T-helper 1 cell (primary cell): ENCODE results near the gene CLTB.
"Not testable (repeated sequence)": the region's sequence is repeated elsewhere in the genome, so short reads cannot be mapped to it uniquely, and the experiment has no call there.

Experiments used
- DNase-seq, 5 donors: peaks; one replicate each; pipeline ENCODE4 v3.0.0-alpha.2; 2012 to 2020

Gene CLTB

DNA sequence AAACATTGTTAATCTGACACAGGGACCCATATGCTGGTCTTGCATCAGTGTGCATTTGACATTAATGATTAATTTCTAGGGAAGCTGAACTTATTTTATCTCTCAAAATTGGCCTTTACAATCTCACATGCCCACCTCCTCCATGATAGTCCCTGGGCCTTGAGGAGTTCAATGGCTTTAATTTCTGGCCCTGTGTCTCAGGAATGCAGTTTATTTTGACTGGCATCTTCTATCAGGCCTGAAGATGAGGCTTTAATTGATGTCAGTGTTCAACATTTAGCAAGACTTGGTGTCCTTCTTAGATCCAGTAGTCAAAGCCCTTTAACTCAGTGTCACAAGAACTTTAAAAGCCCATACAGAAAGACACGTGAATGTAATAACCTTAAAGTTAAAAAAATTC, 10.5 kb upstream of the CLTB start:
- no peak for DNase-seq

DNA sequence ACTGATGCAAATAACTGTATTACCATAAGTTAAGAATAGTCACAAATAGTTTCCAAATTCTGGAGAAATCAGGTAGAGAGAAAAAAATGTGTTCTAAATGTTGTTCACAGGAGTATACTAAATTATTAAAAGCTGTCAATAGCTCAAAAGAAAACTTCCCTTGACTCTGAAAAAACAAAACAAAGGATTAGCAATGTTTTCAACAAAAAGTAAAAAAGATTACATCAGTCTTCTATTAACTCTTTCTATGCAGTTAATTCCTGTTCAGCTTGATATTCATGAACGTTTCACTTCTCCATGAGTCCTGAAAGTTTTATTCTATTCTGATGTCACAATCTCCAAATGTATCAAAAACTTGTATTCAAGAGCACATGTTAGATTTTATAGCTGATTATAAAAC, 9.5 kb upstream of the CLTB start:
- no peak for DNase-seq

GRCh38 chr5:176425138-176425537, 8.8 kb upstream of the CLTB start:
- no peak for DNase-seq

DNA sequence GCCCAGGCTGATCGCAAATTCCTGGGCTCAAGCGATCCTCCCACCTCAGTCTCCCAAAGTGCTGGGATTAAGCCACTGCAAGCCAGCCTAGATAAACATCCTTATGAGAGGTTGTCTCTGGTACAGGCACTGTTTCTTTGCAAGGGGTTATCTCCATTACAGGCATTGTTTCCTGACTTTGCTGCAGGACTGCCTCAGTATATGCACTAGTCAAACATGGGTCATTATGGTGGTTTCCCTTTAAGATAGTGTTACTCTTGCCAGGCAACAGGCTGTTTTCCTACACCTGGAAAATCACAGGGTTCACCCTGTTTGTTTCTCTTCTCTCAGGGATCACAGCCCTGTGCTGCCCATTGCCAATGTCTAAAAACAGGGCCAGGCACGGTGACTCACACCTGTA, 7.8 kb upstream of the CLTB start:
- DNase-seq, result no peak

DNA sequence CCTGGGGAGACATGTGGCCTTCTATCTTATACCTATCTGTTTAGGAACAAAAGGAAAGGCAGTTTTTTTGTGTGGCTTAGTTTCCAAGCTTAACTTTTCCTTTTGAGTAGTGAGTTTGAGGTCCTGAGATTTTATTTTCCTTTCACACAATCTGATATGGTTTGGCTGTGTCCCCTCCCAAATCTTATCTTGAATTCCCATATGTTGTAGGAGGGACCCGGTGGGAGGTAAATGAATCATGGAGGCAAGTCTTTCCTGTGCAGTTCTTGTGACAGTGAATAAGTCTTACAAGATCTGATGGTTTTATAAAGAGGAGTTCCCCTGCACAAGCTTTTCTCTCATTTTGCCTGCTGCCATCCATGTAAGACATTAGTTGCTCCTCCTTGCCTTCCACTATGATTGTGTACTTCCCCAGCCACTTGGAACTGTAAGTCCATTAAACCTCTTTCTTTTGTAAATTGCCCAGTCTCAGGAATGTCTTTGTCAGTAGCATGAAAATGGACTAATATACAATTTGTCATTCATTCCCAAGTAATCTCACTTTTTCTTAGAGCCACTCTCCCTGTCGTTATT, 4.7 kb upstream of the CLTB start:
- DNase-seq, result no peak

GRCh38 chr5:176420086-176420485, 3.7 kb upstream of the CLTB start:
- no peak for DNase-seq

DNA sequence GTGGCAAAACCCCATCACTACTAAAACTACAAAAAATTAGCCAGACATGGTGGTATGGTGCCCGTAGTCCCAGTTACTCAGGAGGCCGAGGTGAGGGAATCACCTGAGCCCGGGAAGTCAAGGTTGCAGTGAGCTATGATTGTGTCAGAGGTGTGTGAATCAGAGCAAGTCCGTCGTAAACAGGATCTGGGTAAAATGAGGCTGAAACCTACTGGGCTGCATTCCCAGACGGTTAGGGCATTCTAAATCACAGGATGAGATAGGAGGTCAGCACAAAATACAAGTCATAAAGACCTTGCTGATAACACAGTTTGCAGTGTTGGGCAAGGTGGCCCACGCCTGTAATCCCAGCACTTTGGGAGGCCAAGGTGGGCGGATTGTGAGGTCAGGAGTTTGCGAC, 1.9 kb upstream of the CLTB start:
- DNase-seq, result no peak

- DNase-seq, result no peak
These were observed 626 bp upstream of the CLTB start for GRCh38 chr5:176416965-176417364.

DNA sequence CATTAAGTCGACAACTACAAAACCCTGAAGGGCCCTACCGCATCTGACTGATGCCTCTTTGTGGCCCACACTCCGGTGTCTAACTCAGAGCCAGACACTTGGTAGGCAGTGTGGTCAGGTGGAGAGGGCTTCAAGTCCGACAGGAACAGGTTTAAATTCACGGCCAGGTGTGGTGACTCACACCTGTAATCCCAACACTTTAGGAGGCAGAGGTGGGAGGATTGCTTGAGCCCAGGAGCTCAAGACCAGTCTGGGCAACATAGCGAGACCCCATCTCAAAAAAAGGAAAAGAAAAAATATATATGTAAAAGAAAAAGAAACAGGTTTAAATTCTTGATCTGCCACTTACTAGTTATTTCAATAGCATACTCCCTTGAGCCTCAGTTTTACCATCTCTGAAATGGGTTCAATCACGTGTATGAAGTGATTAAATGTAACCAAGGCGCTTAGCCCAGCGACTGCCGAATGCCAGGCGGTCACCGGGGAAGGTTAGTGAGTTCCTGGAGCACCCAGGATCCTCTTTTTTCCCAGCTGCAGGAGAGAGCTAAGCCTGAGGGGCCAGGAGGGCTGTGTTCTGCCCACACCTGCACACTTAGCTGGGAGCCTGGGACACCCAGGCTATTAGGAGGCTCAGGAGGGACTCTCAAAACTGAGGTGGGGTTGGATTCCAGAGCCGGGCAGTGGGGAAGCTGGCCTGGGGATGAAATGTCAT, 943 bp downstream of the CLTB start:
- DNase-seq, result no peak

- no peak for DNase-seq
These were observed 1.6 kb downstream of the CLTB start for GRCh38 chr5:176414704-176415103.

- DNase-seq, result no peak
These were observed 2.6 kb downstream of the CLTB start for GRCh38 chr5:176413709-176414191.

DNA sequence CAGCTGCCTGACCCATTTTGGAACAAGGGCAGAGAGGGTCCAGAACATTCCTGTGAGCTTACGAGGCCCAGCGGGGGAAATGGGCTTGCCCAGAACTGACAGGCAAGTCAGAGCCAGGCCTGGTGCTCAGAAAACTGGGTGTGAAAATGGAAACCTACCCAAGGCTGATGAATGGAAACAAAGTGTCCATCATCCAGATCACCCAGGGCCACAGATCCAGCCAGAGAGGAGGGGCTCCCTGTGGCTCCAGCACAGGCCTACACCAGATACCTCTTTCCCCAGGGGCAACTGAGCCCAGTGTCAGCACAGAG, 3.1 kb downstream of the CLTB start:
- DNase-seq, result no peak

GRCh38 chr5:176412517-176413254, 3.7 kb downstream of the CLTB start:
- DNase-seq, result no peak

GRCh38 chr5:176410486-176411180, 5.7 kb downstream of the CLTB start:
- no peak for DNase-seq

GRCh38 chr5:176409765-176410164, 6.6 kb downstream of the CLTB start:
- no peak for DNase-seq

GRCh38 chr5:176408590-176408989, 7.7 kb downstream of the CLTB start:
- no peak for DNase-seq

GRCh38 chr5:176408252-176408573, 8.1 kb downstream of the CLTB start:
- not testable (repeated sequence) for DNase-seq

DNA sequence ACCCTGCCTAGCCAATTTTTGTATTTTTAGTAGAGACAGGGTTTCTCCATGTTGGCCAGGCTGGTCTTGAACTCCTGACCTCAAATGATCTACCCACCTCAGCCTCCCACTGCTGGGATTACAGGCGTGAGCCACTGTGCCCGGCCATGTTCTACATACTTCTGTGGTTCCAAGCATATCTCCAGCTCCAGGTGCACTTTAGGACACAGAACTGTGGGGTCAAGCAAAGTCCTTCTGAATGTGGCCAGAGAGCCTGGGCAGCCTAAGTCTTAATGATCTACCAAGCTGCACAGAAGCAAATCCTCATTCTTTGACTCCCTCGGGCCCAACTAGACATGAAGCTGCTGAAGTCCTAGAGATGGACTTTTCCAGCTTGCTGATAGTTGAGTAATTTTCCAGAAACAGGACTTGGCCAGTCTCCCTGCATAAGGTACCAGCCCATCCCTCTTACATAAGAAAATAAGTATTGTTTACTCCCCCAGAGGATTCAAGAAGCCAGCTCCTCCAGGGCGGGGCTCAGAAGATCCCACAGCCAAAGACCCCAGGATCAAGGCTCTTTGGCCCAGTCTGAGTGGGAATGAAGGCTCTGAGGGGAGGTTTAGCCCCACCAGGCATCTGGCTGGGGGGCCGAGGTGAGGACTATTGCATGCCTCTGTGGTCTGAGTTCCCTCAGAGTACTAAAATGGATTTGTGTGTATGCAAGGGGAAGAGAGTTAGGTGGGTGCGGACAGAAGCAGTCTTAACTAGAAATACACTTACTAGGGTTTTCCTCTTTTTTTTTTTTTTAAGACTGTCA, 8.7 kb downstream of the CLTB start:
- DNase-seq, result no peak

- no peak for DNase-seq
These were observed 9.8 kb downstream of the CLTB start for GRCh38 chr5:176406436-176407052.

DNA sequence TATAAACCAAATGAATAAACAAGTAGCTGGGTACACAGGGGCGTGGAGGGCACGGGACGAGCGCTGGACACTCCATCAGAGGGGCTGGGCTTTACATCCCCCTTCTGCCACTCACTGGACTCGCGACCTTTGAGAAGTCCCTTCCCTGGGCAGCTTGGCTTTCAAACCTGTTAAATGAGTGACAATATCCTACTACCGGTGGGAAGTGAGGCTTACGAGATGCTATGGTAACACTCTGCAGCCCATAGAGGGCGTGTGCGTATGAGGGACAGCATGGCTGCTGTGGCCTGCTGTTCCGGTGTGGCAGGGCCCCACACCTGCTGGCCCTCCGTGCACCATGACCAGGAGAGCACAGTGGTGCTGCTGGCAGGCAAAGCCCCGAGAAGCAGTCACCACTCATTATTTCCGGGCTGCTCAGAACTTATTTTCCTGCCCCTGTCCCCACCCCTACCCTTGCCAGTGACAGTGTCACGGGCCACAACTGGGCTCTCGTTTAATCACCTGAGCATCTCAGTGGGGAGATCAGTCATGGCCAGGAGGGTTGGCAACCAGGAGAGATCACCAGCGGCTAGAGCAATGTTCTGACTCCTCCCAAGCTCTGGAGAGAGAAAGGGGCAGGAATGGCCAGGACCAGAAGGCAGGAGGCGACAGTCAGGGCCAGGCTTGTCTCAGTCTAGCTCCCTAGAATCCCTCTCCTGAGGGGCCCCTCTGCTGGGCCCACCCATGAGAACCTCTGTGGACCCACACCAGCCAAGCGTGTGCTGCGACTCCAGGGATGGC, 10.5 kb downstream of the CLTB start:
- DNase-seq, result no peak
